NCI-H1417 (cell line): ENCODE results near the gene PTPN7.
"Not testable (repeated sequence)": the region's sequence is repeated elsewhere in the genome, so short reads cannot be mapped to it uniquely, and the experiment has no call there.

Experiments
- DNase-seq, 3 experiments: peaks; one replicate each; lab custom pipeline; 2025; lab: John Stamatoyannopoulos, UW

Gene PTPN7

GRCh38 chr1:202151045-202151444 lies 9.4 kb downstream of the PTPN7 start:
- DNase-seq: no peak

- no peak for DNase-seq
Measured at GRCh38 chr1:202150602-202151001, 9.8 kb downstream of the PTPN7 start.

- DNase-seq: no peak
Measured at GRCh38 chr1:202150187-202150586, 10.2 kb downstream of the PTPN7 start.

GRCh38 chr1:202149566-202149965 lies 10.8 kb downstream of the PTPN7 start:
- DNase-seq: no peak

GRCh38 chr1:202148391-202148790 lies 12.0 kb downstream of the PTPN7 start:
- no peak for DNase-seq

- peak in 1 of 3 experiments; percentile 25 for DNase-seq
Measured at GRCh38 chr1:202146993-202147392, 13.4 kb downstream of the PTPN7 start.

GRCh38 chr1:202146279-202146678 lies 14.1 kb downstream of the PTPN7 start:
- no peak for DNase-seq

GRCh38 chr1:202145744-202146140 lies 14.7 kb downstream of the PTPN7 start:
- DNase-seq: not testable (repeated sequence)

GRCh38 chr1:202145068-202145743 lies 15.2 kb downstream of the PTPN7 start:
- peak in 1 of 3 experiments; percentile 51 for DNase-seq

- DNase-seq: peak; percentile 64 to 72 (median 66)
Measured at GRCh38 chr1:202144402-202145067, 15.9 kb downstream of the PTPN7 start, which contains the start of gene ARL8A. Gene ARL8A, minus strand, starts transcription at chr1:202144737. Its CDS starts 165 bp downstream, at chr1:202144572.

- peak in 2 of 3 experiments; percentile 39 to 49 for DNase-seq
Measured at GRCh38 chr1:202143768-202144401, 16.5 kb downstream of the PTPN7 start.

GRCh38 chr1:202143011-202143767 lies 17.2 kb downstream of the PTPN7 start:
- peak in 1 of 3 experiments; percentile 46 for DNase-seq

- not testable (repeated sequence) for DNase-seq
Measured at GRCh38 chr1:202141468-202141867, 18.9 kb downstream of the PTPN7 start.

- no peak for DNase-seq
Measured at GRCh38 chr1:202140833-202141232, 19.6 kb downstream of the PTPN7 start.

- DNase-seq: peak; percentile 54 to 88 (median 81)
Measured at GRCh38 chr1:202135221-202135721, 25.1 kb downstream of the PTPN7 start.

GRCh38 chr1:202134645-202135172 lies 25.7 kb downstream of the PTPN7 start:
- no peak for DNase-seq

GRCh38 chr1:202133989-202134388 lies 26.4 kb downstream of the PTPN7 start:
- DNase-seq: no peak

- DNase-seq: no peak
Measured at GRCh38 chr1:202133496-202133895, 26.9 kb downstream of the PTPN7 start.

GRCh38 chr1:202133001-202133400 lies 27.4 kb downstream of the PTPN7 start:
- no peak for DNase-seq

GRCh38 chr1:202131956-202132821 lies 28.2 kb downstream of the PTPN7 start:
- DNase-seq: no peak
